Psoas muscle (tissue), 8 donors: ENCODE measurements around the gene OR52E4. TPM values are rescaled to one million over a fixed set of nuclear protein-coding genes. Genes with fewer than 3 reads are reported as not detected.

Experiments used
- ATAC-seq, 4 donors: fragments of 200-7000 bp; cut with Tn5 transposase; one replicate each; pipeline ENCODE4 v1.9.1; 2020; ENCODE audit warnings: moderate library complexity in 3 of 4, mild to moderate bottlenecking in 2 of 4
- DNase-seq, 2 donors: peaks; one replicate each; pipeline ENCODE4 v3.0.0-alpha.2; 2020
- H3K27ac ChIP-seq: fragments of 200-600 bp; one replicate; pipeline ENCODE4 v1.8.0; 2022
- H3K27me3 ChIP-seq, 3 donors: fragments of 200-600 bp in 1 of 3; one replicate each; pipeline versions ENCODE4 v1.6.1 to v1.8.0; 2013 to 2022; ENCODE audit warnings: low read length in 2 of 3, mild to moderate bottlenecking in 2 of 3, moderate library complexity in 1 of 3; ENCODE audit not compliant: insufficient read depth in 3 of 3
- H3K36me3 ChIP-seq, 2 donors: fragments of 200-600 bp in 1 of 2; one replicate each; pipeline versions ENCODE4 v1.6.1 to v1.8.0; 2013 to 2022; ENCODE audit warnings: low read depth in 1 of 2, mild to moderate bottlenecking in 1 of 2, moderate library complexity in 1 of 2; ENCODE audit not compliant: insufficient read depth in 1 of 2
- H3K4me1 ChIP-seq: fragments of 200-600 bp; one replicate; pipeline ENCODE4 v1.8.0; 2022
- H3K4me3 ChIP-seq: fragments of 200-600 bp; one replicate; pipeline ENCODE4 v1.8.0; 2022; ENCODE audit warnings: mild to moderate bottlenecking
- H3K9me3 ChIP-seq: fragments of 200-600 bp; one replicate; pipeline ENCODE4 v1.8.0; 2022
- WGBS, 3 donors: extraction: QIAGEN DNeasy Blood & Tissue Kit; methylation state at CpG; one replicate each; pipeline versions ENCODE4 v1.1.6 to v1.1.7; 2013; 5-methylcytosine and 5-hydroxymethylcytosine counted together
- intact Hi-C, 2 donors: fragments of 100-400 bp; cut with DNase I; formaldehyde crosslinking; loops; one replicate each; pipeline versions ENCODE4 v1.11.0 to v1.14.2; 2022
- polyA plus RNA-seq, 3 donors: library from polyadenylated mRNA; stranded (reverse); fragments of 200-250 nt; gene quantifications; one replicate each; pipeline ENCODE4 v1.2.3, GENCODE V29; 2013
- total RNA-seq, 4 donors: library from RNA; stranded (reverse); fragmentation: NEBNext Ultra II Directional in 2 of 4; extraction: Animal tissue kit (Norgen Biotek cat#: 25700) in 2 of 4; gene quantifications; one replicate each; pipeline versions ENCODE4 v1.2.1 to v1.2.4, GENCODE V29; 2021 to 2023
- TF ChIP-seq, protein P1 (sequence below): fragments of 200-600 bp; IDR thresholded peaks from one replicate; pipeline ENCODE4 v1.8.0; 2022; ENCODE audit warnings: antibody characterized with exemption
- donor health status: healthy with polysubstance abuse.
- donor health status: DM: no; HTN: no; CAD: no; lungs with moderate emphysema.
- donor health status: Bipolar disorder and iron deficiency.
- donor health status: healthy.
- donor health status: DM: yes; HTN: yes; CAD: no.
- donor health status: DM: no; HTN: no; CAD: no.
- donor health status: DM: no; HTN: no; CAD: no.
- donor health status: DM: yes; HTN: yes; CAD: no.

OR52E4 gene
- total and polyA plus RNA-seq, 7 donors, result not detected

DNA sequence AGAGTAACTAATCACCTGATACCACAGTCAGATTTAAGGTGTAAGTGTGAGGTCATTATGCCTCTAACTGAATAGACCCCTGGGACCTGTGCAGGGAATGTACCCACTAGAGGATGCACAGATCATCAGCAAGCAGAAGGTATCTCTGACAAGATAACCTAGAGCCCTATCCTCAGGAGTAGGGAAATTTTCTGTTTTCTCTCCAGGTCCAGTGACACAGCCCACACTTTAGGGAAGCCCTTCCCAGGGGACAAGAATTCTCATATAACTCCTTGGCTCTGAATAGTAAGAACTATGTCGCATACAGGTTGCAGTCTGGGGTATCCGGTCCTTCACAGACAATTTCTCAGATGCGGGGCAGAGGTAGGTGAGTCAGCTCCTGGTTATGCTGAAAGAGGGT is 12.5 kb downstream of the OR52E4 start, which contains the start of gene OR52E5:
OR52E5 (plus strand) TSS at position 301 of the 400 bp plus-strand sequence. CDS start 7,569 bp downstream, outside the sequence.
- WGBS, 3 donors, result 79 to 88% (median 86%) methylated on average over 3 of the region's 3 CpGs
- H3K4me3 ChIP-seq, result no peak within 1 kb of the TSS
- no peaks in the 10 kb centered on the region for H3K9me3 ChIP-seq
- no peaks in the 10 kb centered on the region for H3K4me1 ChIP-seq
- TF ChIP-seq, protein P1, sequence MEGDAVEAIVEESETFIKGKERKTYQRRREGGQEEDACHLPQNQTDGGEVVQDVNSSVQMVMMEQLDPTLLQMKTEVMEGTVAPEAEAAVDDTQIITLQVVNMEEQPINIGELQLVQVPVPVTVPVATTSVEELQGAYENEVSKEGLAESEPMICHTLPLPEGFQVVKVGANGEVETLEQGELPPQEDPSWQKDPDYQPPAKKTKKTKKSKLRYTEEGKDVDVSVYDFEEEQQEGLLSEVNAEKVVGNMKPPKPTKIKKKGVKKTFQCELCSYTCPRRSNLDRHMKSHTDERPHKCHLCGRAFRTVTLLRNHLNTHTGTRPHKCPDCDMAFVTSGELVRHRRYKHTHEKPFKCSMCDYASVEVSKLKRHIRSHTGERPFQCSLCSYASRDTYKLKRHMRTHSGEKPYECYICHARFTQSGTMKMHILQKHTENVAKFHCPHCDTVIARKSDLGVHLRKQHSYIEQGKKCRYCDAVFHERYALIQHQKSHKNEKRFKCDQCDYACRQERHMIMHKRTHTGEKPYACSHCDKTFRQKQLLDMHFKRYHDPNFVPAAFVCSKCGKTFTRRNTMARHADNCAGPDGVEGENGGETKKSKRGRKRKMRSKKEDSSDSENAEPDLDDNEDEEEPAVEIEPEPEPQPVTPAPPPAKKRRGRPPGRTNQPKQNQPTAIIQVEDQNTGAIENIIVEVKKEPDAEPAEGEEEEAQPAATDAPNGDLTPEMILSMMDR, result no peak
- H3K27ac ChIP-seq, result no peak within 1 kb of the TSS
- intact Hi-C loops, result no loop called here
- ATAC-seq, result no peak
- DNase-seq, result no peak
- no peaks in the 10 kb centered on the region for H3K36me3 ChIP-seq
- no peaks in the 10 kb centered on the region for H3K27me3 ChIP-seq

DNA sequence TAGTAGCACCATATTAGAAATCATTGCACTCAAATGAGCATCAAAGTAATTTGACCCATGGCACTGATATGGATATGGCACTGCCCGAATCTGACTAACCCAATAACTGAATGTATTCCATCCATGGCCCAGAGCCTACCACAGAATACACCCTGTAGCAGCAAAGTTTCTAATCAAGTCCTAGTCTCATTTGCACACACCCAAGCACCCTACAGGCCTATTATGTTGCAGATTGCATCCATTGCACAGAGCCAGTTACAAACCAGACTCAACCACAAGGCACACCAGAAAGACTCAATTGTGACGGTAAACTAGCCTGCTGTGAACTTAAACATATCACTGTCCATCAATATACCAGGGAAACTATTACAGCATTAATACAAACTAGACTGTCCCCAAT is 19.1 kb downstream of the OR52E4 start:
- no peaks in the 10 kb centered on the region for H3K9me3 ChIP-seq
- DNase-seq, result no peak
- WGBS, 3 donors, result 69 to 77% (median 75%) methylated on average over 2 of the region's 2 CpGs
- ATAC-seq, result no peak
- no peaks in the 10 kb centered on the region for H3K27me3 ChIP-seq
- no peaks in the 10 kb centered on the region for H3K36me3 ChIP-seq
- H3K4me3 ChIP-seq, result no peak overlapping the region
- intact Hi-C loops, result no loop called here
- H3K4me1 ChIP-seq, result no peaks in the 10 kb centered on the region
- TF ChIP-seq, protein P1, result no peak
- no peak overlapping the region for H3K27ac ChIP-seq

GRCh38 chr11:5910540-5910939 is 30.1 kb downstream of the OR52E4 start:
- no peaks in the 10 kb centered on the region for H3K9me3 ChIP-seq
- 65 to 75% (median 66%) methylated on average over 2 of the region's 2 CpGs for WGBS, 3 donors
- no peaks in the 10 kb centered on the region for H3K4me1 ChIP-seq

DNA sequence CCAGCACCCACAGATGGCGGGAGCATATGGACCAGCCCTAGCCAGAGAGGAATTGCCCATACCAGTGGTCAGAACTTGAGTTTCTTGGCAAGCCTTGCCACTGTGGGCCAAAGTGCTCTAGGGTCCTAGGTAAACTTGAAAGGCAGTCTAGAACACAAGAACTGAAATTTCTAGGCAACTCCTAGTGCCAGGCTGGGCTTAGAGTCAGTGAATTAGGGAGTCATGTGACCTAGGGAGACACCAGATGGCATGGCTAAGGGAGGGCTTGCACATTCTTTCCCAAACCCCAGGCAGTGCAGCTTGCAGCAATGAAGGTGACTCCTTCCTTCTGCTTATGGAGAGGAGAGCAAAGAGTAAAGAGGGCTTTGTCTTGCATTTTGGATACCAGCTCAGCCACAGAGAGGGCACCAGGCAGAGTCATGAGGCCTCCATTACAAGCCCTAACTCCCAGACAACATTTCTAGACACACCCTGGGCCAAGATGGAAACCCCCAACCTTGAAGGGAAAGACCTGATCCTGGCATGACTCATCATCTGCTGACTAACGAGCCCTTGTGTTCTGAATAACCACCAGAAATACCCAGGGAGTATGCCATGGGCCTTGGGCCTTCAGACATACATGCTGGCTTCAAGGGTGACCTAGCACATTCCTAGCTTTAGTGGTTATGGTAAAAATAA is 42.5 kb downstream of the OR52E4 start:
- H3K4me1 ChIP-seq, result no peaks in the 10 kb centered on the region
- H3K4me3 ChIP-seq, result no peak overlapping the region
- intact Hi-C loops, result no loop called here
- TF ChIP-seq, protein P1, result no peak
- no peak for DNase-seq
- no peak for ATAC-seq
- H3K36me3 ChIP-seq, result no peaks in the 10 kb centered on the region
- no peak overlapping the region for H3K27ac ChIP-seq
- WGBS, 3 donors, result 68 to 74% (median 72%) methylated on average over 2 of the region's 2 CpGs
- no peaks in the 10 kb centered on the region for H3K27me3 ChIP-seq
- H3K9me3 ChIP-seq, result no peaks in the 10 kb centered on the region

More at GRCh38 chr11:5910540-5910939, 30.1 kb downstream of the OR52E4 start:
- no peak overlapping the region for H3K27ac ChIP-seq
- no peak for DNase-seq
- intact Hi-C loops, result no loop called here
- no peaks in the 10 kb centered on the region for H3K36me3 ChIP-seq
- H3K4me3 ChIP-seq, result no peak overlapping the region
- no peak for ATAC-seq
- TF ChIP-seq, protein P1, result no peak
- peaks cover 0 to 3% (median 0%) of the 10 kb centered on the region in 3 donors for H3K27me3 ChIP-seq

- H3K9me3 ChIP-seq, result no peaks in the 10 kb centered on the region
- no peak overlapping the region for H3K4me3 ChIP-seq
- no peak overlapping the region for H3K27ac ChIP-seq
- no peaks in the 10 kb centered on the region for H3K4me1 ChIP-seq
- intact Hi-C loops, result no loop called here
- no peak for DNase-seq
- H3K36me3 ChIP-seq, result no peaks in the 10 kb centered on the region
- TF ChIP-seq, protein P1, result no peak
- no peaks in the 10 kb centered on the region for H3K27me3 ChIP-seq
- ATAC-seq, result no peak
Measured at GRCh38 chr11:5923427-5923776, 43.0 kb downstream of the OR52E4 start.
